K562 (cell line): ENCODE results near the gene STEAP1B. TPM values are rescaled to one million over a fixed set of nuclear protein-coding genes. Genes with fewer than 3 reads are reported as not detected.
"Not testable (repeated sequence)": the region's sequence is repeated elsewhere in the genome, so short reads cannot be mapped to it uniquely, and the experiment has no call there.

Experiments
- ATAC-seq: fragments of 200-7000 bp; cut with Tn5 transposase; 3 replicates; pipeline ENCODE4 v1.9.1; 2020; ENCODE audit warnings: moderate library complexity
- BruUV-seq: library from RNA; stranded (reverse); fragments of 400-500 nt; replicated peaks from 2 replicates; lab custom pipeline; 2021; lab: Mats Ljungman, UMichigan
- CTCF ChIA-PET: fragments of 300-600 bp; formaldehyde crosslinking; extraction: SDS; loops from one replicate; lab custom pipeline; 2021; ENCODE audit warnings: low intra/inter-chr PET ratio; lab: Yijun Ruan, JAX
- POLR2A ChIA-PET: fragments of 300-600, 350-650 bp; sonication (Branson Sonifier 250); formaldehyde crosslinking; extraction: SDS; loops from one replicate; lab custom pipeline; 2021; ENCODE audit warnings: antibody characterized with exemption, inconsistent platforms; lab: Yijun Ruan, JAX
- DNase-seq, 4 experiments: peaks; one replicate each; pipeline versions ENCODE4 v3.0.0 to v3.0.0-alpha.2; 2011 to 2018; ENCODE audit warnings: low spot score in 3 of 4, mixed read lengths in 3 of 4; ENCODE audit errors: extremely low read depth in 1 of 4
- FAIRE-seq: peaks from 2 replicates; lab custom pipeline; 2011; peaks lifted over from hg19 to GRCh38; lab: Jason Lieb, UNC
- H2AFZ ChIP-seq: 2 replicates; pipeline ENCODE4 v1.6.0; 2011; ENCODE audit warnings: low read depth, low read length, control low read depth, inconsistent platforms
- H3K27ac ChIP-seq: fragments of 200-600 bp; 3 replicates; pipeline ENCODE4 v1.8.0; 2011; ENCODE audit warnings: low read depth, mild to moderate bottlenecking, control low read depth, inconsistent platforms, low read length, moderate library complexity, mixed read lengths; ENCODE audit errors: extremely low read depth
- H3K27me3 ChIP-seq, 2 experiments: fragments of 300-600 bp in 1 of 2; 2 replicates in 1 of 2; 3 replicates in 1 of 2; pipeline versions ENCODE4 v1.6.0 to v1.8.0; 2011; ENCODE audit warnings: inconsistent platforms in 2 of 2, low read length in 2 of 2, mild to moderate bottlenecking in 1 of 2, mixed read lengths in 1 of 2, moderate library complexity in 1 of 2; ENCODE audit not compliant: control insufficient read depth in 2 of 2, insufficient read depth in 2 of 2
- H3K36me3 ChIP-seq: fragments of 300-600 bp; 3 replicates; pipeline ENCODE4 v1.8.0; 2011; ENCODE audit warnings: mild to moderate bottlenecking, low read length, inconsistent platforms; ENCODE audit not compliant: control insufficient read depth, insufficient read depth
- H3K4me1 ChIP-seq, 2 experiments: fragments of 200-600 bp in 1 of 2; replicated peaks in 1 of 2; 2 replicates in 1 of 2; 3 replicates in 1 of 2; pipeline versions ENCODE4 v1.5.1 to v1.8.0; 2011; ENCODE audit warnings: inconsistent platforms in 2 of 2, low read length in 2 of 2, mild to moderate bottlenecking in 1 of 2, mixed read lengths in 1 of 2, moderate library complexity in 1 of 2; ENCODE audit not compliant: control insufficient read depth in 2 of 2, insufficient read depth in 2 of 2
- H3K4me2 ChIP-seq: 2 replicates; pipeline ENCODE4 v1.6.1; 2011; ENCODE audit warnings: low read length, control low read depth, inconsistent platforms, mixed read lengths; ENCODE audit not compliant: insufficient read depth
- H3K4me3 ChIP-seq: fragments of 200-600 bp; sonication (generic), shearing (Covaris generic); 2 replicates; pipeline ENCODE4 v1.5.1; 2016; ENCODE audit warnings: control low read depth, inconsistent platforms
- H3K79me2 ChIP-seq: fragments of 200-600 bp; 3 replicates; pipeline ENCODE4 v1.8.0; 2011; ENCODE audit warnings: low read length, inconsistent platforms; ENCODE audit not compliant: control insufficient read depth, insufficient read depth
- H3K9ac ChIP-seq, 2 experiments: 2 replicates each; pipeline versions ENCODE4 v1.6.0 to v1.6.1; 2011; ENCODE audit warnings: low read depth in 2 of 2, low read length in 2 of 2, control low read depth in 1 of 2, inconsistent platforms in 1 of 2, mild to moderate bottlenecking in 1 of 2, mixed read lengths in 1 of 2; ENCODE audit not compliant: insufficient read depth in 1 of 2
- H3K9me1 ChIP-seq: one replicate; pipeline ENCODE4 v1.6.0; 2011; ENCODE audit warnings: inconsistent platforms, mild to moderate bottlenecking, low read length, moderate library complexity; ENCODE audit not compliant: control insufficient read depth, insufficient read depth
- H3K9me3 ChIP-seq: replicated peaks from 2 replicates; pipeline ENCODE4 v1.5.1; 2011; ENCODE audit warnings: low read depth, low read length, inconsistent platforms; ENCODE audit not compliant: control insufficient read depth, insufficient read depth
- H4K20me1 ChIP-seq: replicated peaks from 2 replicates; pipeline ENCODE4 v1.6.1; 2011; ENCODE audit warnings: low read length, inconsistent platforms, mixed read lengths; ENCODE audit not compliant: control insufficient read depth, insufficient read depth
- CTCF ChIP-seq, 3 experiments: IDR thresholded peaks in 2 of 3; conservative IDR thresholded peaks in 1 of 3; 2 replicates each; pipeline ENCODE4 v1.5.1; 2011 to 2012; ENCODE audit warnings: low read length in 3 of 3, mild to moderate bottlenecking in 3 of 3, control low read depth in 2 of 3, improper control_type of control experiment in 1 of 3, inconsistent platforms in 1 of 3, low read depth in 1 of 3, mixed read lengths in 1 of 3, moderate library complexity in 1 of 3; ENCODE audit not compliant: insufficient read depth in 2 of 3
- RAD21 ChIP-seq, 2 experiments: fragments of 250-450 bp in 1 of 2; fragments of 450-650 bp in 1 of 2; sonication (Bioruptor Pico) in 1 of 2; formaldehyde crosslinking in 1 of 2; IDR thresholded peaks in 1 of 2; conservative IDR thresholded peaks in 1 of 2; 2 replicates each; pipeline versions ENCODE4 v1.4.0 to v1.8.0; 2020 to 2022; ENCODE audit warnings: mild to moderate bottlenecking in 2 of 2, moderate library complexity in 1 of 2
- WGBS: fragments of 100-300 bp; shearing (Covaris generic); methylation state at CpG from one replicate; pipeline ENCODE4 v1.1.6; 2016; ENCODE audit warnings: low coverage, mixed read lengths; ENCODE audit not compliant: insufficient coverage; ENCODE audit errors: missing lambda C conversion rate; 5-methylcytosine and 5-hydroxymethylcytosine counted together
- in situ Hi-C: fragments of 300-500 bp; cut with MboI; formaldehyde crosslinking; loops from 4 replicates; pipeline ENCODE4 v1.15.0; 2018; ENCODE audit warnings: inconsistent platforms, mixed read lengths
- intact Hi-C: fragments of 100-400 bp; cut with micrococcal nuclease; formaldehyde crosslinking; loops from 2 replicates; pipeline ENCODE4 v1.14.2; 2022
- polyA plus RNA-seq, 8 experiments: library from polyadenylated mRNA; depleted of rRNA in 4 of 8; stranded (reverse) in 5 of 8; unstranded in 3 of 8; fragments of >200 nt; fragmentation: Nextera tagmentation in 2 of 8; fragmentation: Illumina TruSeq in 1 of 8; extraction: Ambion mirVana in 2 of 8; extraction: Trizol in 1 of 8; gene quantifications; 2 replicates each; pipeline versions ENCODE4 v1.2.1 to v1.2.3, GENCODE V29; 2011 to 2014; ENCODE audit warnings: inconsistent platforms in 1 of 8, missing spikeins in 1 of 8
- total RNA-seq, 7 experiments: library from RNA; depleted of rRNA in 6 of 7; stranded (reverse); fragments of >200 nt in 6 of 7; fragmentation: Illumina TruSeq in 2 of 7; extraction: Trizol in 2 of 7; gene quantifications; 2 replicates each; pipeline versions ENCODE4 v1.2.1 to v1.2.3, GENCODE V29; 2011 to 2021; ENCODE audit warnings: low replicate concordance in 1 of 7

STEAP1B gene
- total and polyA plus RNA-seq, 9 of the 15 experiments (the other 6 are each of a cell fraction or from before 2014, with no cell fraction given), result 20.0 to 38.5 (median 30.6) TPM

GRCh38 chr7:22504519-22504918 is 4.5 kb upstream of the STEAP1B start:
- H3K36me3 ChIP-seq, H3K4me2 ChIP-seq, H3K4me3 ChIP-seq, FAIRE-seq, in situ Hi-C loops, H4K20me1 ChIP-seq, H3K27ac ChIP-seq, H3K9me3 ChIP-seq, intact Hi-C loops, H3K9ac ChIP-seq, POLR2A ChIA-PET, H3K27me3 ChIP-seq, H3K79me2 ChIP-seq, BruUV-seq, H3K9me1 ChIP-seq, DNase-seq, H2AFZ ChIP-seq, H3K4me1 ChIP-seq: not testable (repeated sequence)
- TF ChIP-seq CTCF (IDR thresholded peaks at IDR 0.05 in 2 of 3, conservative IDR thresholded peaks at IDR 0.05 in 1 of 3; ENCODE audit: insufficient read depth in 2 of 3, low read depth in 1 of 3, low read length in 3 of 3) (peak in 2 of 3 experiments; percentile 35 to 41; a peak in 2 of 6 replicates), RAD21 (CRISPR knock-in tag; conservative IDR thresholded peaks at IDR 0.05 in 1 of 2, IDR thresholded peaks at IDR 0.05 in 1 of 2) (peak; percentile 47 to 52)
- CTCF ChIA-PET, result interaction anchor here (0.6 kb wide), 2 partner anchors 278 to 1043 kb away, joined by 3 to 5 read pairs; no protein-coding TSS in a partner anchor
- ATAC-seq, result 0 out of 3 replicates have a peak, but pooled peaks have one; percentile 24
- 8% methylated on average over 3 of the region's 3 CpGs for WGBS
